NCI-H1436 (cell line): ENCODE data around the gene CD300LG.
"Not testable (repeated sequence)": the region's sequence is repeated elsewhere in the genome, so short reads cannot be mapped to it uniquely, and the experiment has no call there.

Source experiments
- DNase-seq: peaks from one replicate; lab custom pipeline; 2025; lab: John Stamatoyannopoulos, UW

Gene CD300LG, protein sequence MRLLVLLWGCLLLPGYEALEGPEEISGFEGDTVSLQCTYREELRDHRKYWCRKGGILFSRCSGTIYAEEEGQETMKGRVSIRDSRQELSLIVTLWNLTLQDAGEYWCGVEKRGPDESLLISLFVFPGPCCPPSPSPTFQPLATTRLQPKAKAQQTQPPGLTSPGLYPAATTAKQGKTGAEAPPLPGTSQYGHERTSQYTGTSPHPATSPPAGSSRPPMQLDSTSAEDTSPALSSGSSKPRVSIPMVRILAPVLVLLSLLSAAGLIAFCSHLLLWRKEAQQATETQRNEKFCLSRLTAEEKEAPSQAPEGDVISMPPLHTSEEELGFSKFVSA

DNA sequence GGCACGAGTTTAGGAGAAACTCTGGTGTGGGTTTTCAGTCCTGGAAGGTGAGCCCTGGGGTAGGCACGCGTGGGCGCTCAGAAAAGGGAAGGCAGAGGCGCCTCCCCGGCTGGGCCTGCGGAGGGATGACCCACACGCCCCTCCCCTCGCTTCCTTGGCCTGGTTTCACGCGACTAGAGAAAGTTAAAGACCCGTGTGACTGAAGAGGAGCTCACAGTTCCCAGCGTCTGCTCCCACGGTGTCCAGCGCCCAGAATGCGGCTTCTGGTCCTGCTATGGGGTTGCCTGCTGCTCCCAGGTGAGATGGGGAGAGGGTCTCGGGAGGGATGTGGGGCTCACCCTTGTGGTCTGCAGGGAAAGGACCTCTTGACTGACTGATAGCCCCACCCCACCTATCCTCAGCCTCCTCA, at the start of gene CD300LG:
TSS of gene CD300LG (plus strand) at position 214 of the 409 bp plus-strand sequence. CDS start at position 255, 41 bp downstream.
- no peak for DNase-seq

DNA sequence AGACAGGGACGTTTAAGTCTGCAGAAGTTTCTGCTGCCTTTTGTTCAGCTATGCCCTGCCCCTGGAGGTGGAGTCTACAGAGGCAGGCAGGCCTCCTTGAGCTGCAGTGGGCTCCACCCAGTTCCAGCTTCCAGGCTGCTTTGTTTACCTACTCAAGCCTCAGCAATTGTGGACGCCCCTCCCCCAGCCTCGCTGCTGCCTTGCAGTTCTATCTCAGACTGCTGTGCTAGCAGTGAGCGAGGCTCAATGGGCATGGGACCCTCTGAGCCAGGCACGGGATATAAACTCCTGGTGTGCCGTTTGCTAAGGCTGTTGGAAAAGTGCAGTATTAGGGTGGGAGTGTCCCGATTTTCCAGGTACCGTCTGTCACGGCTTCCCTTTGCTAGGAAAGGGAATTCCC, 49.0 kb upstream of the CD300LG start:
- DNase-seq, result not testable (repeated sequence)

DNA sequence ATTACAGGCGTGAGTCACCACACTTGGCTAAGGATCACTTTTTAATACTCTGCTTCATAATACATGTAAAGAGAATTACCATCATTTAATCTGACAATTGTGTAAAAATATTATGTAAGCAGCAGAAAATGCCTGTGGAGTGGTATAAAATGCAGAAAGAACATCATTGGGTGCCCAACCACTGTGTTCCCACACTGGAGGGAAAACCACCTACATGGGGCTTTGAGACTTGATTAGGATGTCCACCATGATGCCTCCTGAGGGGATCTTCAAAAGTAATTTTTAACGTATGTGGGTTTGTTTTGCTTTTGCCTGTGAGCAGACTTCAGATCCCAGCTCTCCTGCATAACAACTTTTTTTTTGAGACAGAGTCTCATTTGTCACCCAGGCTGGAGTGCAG, 47.9 kb upstream of the CD300LG start:
- no peak for DNase-seq

DNA sequence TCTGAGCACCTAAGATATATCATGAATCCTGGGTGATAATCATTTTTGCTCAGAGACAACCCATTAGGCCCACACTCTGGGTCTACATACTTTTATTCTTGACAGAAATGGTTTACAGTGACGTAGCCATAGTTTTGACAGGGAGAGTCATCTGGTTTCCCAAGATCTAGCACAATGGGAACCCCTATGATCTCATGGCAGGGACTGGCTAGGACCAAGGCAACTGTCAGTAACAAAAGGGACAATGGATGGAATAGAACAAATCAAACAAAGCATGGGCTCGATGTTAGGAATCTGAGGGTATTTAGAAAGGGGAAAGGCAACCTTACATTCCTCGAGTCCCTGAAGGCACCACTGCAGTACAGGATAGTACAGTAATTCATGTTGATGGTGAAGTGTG, 46.2 kb upstream of the CD300LG start:
- no peak for DNase-seq

DNA sequence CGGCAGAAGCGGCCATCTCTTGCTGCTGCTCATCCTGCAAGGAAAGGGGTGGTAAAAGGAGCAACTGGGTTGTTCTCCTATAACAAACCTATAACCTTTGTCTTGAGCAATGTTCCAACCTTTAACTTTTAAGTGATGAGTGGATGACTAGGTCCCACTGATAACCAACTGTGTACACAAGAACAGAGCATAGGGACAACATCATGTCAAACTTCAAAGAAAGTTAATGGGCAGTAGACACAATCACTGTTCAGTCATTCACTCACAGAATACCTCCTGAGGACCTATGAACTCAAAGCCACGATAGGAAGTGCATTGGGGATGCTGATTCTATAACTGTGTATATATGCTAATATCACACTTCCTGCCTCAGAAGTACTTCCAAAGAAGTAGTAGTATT, 45.1 kb upstream of the CD300LG start:
- DNase-seq, result no peak

DNA sequence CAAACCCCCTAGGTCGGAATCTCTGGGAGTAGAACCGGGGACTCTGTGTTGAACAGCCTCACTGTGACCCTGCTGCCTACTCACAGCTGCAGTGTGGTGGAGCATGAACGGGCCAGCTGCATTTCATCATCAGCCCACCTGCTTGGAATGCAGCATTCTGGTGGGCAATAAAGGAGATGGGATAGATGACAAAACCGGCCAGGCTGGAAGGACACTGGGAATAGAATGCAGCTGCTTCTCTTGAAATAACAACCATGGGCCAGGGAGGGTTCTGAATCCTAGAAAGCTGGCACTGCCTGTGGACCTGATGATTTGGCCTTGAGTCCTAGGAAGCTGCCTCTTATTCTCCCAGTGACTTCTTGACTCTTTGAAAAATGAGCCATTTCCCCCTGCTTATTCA, 43.2 kb upstream of the CD300LG start:
- DNase-seq, result no peak

DNA sequence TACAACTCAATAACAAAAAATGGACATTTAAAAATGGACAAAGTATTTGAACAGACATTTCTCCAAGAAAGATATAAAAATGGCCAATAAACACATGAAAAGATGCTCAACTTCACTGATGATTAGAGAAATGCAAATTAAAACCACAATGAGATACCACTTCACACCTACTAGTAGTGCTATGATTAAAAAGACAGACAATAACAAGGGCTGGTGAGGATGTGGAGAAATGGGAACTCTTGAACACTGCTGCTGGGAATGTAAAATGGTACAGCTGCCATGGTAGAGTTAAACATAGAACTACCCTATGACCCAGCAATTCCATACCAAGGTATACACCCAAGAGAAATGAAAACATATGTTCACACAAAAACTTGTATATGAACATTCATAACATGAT, 41.9 kb upstream of the CD300LG start:
- no peak for DNase-seq

DNA sequence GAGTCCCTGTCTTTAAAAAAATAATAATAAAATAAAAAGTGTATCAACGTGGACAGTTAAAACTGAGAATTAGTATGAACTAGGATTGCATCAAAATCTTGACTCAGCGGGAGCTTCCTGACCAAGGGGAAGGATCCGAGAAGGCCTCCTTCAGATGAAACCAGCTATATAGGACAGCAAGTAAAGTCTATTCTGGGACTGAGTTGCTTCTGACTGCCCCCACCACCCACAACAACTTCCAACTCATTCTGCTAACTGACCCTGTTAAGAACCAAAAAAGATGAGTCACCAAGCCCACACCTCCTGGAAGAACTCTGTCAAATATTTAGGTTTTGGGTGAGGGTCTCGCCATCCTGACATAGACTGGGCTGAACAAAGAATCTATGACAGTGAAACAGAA, 38.9 kb upstream of the CD300LG start:
- no peak for DNase-seq

DNA sequence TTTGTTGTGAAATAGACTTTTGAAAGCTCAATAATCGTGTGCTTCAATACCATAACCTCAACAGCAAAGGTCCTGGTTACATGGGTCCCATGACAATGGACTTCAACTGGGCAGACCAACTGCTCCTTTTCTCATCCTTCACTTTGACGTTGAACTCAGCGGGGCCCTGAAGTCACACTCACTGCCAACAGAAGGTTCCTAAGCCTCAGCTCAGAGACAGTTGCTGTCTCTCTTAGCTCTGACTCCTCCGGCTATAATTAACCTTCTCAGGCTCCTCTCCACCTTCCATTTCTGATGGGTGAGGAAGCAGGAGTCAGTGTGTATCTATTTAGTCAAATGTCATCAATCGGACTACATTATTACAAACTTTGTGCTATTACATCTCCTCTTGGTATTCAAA, 37.9 kb upstream of the CD300LG start:
- DNase-seq, result no peak

DNA sequence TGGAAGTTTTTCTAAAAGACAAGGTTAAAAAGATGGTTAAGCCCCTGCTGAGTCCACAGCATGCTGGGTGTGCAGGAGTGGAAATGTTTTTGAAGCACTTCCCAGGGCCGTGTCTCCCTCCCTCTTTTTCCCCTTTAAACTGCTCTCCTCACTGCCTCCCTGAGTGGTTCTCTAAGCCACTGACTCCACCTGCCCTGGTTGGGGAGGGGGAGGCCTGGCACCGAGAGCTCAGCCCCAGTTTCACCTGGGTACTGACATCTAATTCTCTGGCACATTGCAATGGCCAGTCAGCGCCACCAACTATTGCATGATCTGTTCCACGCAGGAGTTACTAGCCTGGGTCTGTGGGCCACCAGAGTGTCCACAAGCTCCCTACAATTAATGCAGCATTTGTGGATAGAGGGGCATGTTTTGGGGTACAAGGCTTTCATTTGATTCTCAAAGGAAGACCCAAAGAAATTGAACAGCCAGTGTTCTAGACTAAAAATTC, 36.7 kb upstream of the CD300LG start:
- no peak for DNase-seq

DNA sequence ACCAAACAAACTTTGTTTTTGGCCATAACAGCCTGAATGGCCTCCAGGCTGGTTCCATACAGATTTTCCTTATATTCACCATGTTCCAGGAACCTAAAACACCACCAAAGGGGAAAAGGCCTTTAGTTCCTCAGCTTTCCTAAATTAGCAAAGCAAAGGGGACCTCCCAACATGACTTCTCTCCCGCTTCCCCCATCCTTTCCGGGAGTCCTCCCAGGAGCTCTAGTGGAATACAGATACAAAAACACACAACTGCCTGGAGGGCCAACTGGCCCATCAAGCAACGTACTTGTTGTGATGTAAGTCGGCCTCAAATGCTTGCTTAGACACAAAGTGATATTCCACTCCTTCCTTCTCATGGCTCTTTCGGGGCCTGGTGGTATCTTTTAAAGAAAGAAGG, 36.2 kb upstream of the CD300LG start:
- no peak for DNase-seq

DNA sequence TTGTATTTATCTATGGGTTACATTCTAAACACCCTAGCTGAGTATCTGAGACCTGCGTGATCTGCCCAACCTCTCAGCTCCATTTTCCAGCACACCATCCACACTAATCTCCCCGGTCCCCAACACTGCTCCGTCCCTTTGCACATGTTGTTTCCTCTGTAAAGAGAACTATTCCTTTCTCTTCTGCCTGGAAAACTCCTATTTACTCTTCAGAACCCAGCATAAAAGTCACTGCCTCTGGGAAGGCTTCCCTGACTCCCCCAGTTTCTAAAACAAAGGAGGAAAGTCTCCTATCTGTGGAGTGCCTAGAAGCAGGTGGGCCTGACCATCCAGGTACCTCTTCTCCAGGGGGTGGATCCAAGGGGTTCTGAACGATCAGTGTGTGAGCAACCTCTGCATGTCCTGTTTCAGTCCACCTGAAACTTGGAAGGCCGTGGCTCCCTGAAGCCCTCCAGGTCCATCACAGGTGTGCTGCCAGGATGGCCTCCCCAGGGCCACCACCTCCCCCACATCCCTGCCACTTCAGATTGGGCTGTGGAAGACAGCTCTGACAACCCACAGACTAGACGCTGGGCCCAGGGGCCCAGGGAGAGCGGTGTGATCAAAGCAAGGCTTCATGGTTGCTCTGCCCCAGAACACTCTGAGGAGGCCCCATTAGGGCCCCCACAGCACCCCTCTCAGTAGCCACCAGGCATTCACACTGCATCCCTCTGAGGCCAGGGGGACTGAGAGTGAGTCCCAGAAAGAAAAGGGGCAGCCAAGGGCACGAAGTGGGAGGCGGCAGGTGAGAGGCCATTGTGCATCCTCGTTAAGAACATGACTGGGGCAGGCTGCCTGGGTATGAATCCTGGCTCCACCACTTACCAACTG, 34.3 kb upstream of the CD300LG start:
- no peak for DNase-seq

DNA sequence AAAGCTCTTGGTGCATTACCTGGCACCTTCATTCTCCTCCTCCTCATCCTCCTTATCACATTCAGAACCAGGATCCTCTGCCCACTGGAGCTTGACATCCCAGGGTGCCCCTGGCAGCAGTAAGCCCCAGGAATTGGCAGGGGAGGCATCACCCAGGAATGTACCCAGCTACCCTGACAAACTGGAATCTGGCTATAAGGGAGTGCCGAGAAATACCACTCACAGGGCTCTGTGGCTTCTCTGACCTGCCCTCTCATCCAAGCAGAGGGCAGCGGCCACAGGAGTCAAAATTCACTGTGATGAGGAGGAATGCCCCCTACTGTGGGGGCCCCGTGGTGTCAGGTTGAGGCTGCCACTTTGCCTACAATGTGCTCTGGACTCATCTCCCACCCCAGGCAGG, 33.6 kb upstream of the CD300LG start:
- DNase-seq, result no peak

DNA sequence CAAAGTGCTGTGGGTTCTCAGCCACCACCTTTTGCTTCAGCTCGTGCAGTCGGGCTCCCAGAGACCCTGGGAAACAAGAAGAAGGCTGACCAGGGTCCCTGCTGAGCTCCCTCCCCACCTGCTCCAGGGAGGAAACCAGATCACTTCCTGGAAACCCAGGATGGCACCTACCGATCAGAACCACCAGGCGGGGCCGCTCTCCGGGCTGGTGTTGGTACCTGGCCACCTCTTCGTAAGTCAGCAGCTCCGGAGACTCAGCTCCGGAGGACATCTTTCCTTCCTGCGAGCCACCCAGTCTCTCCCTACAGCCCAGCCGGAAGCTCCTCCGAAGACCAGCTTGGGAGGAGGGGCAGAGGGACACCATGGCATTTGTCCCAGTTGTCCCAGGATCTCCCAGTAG, 33.0 kb upstream of the CD300LG start:
- no peak for DNase-seq

DNA sequence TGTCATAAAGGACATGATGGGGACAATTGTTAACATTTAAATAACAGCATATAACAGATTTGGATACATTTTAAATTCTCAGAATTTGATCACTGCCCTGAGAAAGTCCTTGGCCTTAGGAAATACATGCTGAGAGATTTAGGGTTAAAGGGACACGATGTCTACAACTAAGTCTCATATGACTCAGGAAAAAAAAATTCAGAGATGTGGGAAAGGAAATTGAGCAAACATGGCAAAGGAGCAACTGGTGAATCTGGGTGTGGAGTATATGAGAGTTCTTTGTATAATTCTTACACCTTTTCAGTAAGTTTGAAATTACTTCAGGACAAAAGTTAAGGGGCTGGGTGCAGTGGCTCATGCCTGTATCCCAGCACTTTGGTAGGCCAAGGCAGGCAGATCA, 32.3 kb upstream of the CD300LG start:
- no peak for DNase-seq

DNA sequence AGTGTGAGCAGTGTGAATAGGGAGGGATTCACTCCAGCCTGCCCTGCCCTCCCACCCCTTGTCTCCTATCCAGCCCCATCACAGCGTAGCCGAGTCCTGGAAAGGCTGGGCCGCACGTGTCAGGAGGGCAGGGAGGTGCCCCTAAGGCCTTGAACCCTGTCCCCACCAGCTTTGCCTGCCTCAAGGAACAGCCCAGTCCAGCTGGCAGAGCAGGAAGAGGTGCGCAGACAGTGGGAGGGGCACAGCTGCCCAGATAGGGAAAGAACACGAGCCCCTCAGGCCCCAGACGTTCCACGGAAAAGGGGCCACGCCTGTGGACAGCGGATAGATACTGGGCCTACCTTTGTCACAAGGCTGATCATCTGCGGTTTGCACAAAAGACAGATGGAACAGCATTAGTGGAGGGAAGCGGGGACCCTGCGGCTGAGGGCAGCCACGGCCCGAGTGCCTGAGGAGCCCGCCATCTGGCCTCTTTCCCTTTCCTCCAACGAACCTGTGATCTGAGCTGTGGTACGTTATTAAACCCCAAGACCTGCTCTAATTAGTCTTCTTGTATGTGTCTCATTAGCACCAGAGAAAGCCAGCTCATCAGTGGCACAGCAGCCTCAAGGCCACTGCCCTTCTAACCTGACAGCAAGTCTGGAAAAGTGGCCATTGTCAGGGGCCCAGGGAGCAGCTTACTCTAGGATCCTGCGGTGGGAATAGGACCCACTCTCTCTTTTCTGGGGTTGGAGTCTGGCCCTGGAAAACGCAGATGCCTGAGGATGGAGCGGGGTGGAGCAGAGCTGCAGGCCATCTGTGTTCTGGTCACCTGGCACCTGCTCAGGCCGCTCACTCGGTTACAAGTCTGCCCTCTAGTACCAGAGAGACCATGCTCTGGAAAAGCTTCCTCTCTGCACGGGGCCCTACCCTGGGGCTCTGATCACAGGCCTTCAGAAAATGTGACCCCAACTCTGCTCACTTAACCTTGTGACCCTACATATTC, 30.3 kb upstream of the CD300LG start:
- DNase-seq, result no peak

DNA sequence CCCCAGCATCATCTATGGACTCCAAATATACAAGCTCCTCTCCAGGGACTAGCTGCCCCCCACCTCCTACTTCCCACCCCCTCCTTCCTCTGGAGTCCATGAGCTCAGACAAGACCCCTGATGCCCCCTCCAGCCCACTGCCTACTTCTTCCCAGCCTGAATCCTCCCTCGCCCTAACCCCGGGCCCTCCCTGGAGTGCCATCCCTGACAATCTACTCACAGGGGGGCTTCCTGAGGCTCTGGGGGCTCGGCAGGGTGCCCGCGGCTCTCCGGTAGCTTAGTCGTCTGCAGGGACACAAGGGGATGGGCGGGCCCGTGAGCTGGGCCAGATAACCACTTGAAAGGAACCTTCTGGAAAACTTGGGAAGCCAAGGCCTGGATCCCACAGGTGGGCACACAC, 29.1 kb upstream of the CD300LG start:
- DNase-seq, result no peak

DNA sequence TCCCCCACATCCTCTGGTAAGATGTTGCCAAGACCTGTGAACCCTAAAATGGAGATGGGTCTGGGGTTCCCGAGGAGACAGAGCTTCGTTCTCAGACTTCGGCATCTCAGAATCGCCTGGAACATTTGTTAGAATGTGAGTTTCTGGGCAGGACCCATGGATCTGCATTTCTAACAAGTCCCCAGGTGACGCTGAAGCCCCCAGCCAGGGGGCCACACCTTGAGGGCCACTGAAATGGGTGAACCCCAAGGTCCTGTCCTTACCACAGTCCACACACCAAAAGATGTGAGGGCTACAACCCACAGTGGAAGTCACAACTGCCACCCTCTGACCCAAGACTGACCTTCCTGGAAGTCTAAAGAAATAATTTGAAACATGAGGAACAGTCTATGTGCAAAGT, 28.0 kb upstream of the CD300LG start:
- DNase-seq, result no peak

DNA sequence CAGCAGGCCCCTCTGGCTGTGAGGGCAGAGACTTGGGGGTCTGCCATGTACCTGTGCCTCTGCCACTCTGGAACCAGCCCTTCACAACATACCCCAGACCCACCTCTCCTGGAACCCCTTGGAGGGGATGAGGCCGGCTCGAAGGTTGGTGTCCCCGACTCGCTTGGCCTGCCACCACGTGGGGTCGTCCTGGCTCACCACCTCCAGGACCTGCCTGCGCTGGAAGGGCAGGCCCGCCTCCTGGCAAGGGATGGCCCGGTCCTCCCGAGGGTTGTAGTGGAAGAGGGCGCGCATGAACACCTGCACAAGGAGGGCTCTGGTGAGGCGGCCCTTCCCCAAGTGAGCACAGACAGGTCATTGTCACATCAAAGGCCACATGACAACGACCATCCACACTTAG, 26.2 kb upstream of the CD300LG start:
- DNase-seq, result no peak

DNA sequence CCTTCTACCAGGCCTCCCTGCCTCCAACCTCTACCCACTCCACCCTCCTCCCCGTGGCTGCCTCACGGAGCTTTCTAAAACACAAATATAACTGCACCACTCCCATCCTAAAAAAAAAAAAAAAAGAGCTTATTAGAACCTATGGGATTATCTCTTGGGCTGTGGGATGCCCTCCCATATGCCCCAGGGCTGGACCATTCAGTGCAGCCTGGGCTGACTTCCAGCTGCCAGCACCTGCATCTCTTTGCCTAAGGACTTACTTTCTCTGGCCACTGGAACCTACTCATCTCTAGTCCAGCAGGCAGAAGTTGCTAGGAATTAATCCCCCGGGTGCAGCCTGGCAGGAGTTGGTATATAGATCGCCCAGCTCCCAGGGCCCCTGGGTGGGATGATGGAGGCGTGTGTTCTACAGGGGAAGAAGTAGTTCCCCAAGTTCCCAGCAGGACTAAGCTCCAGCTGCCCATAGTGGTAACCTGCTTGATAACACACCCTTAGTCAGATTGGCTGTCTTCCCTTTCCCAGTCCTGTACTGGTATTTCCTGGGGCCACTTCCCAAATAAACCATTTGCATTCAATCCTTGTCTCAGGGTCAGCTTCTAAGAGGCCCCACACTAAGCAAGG, 24.3 kb upstream of the CD300LG start:
- DNase-seq, result no peak

DNA sequence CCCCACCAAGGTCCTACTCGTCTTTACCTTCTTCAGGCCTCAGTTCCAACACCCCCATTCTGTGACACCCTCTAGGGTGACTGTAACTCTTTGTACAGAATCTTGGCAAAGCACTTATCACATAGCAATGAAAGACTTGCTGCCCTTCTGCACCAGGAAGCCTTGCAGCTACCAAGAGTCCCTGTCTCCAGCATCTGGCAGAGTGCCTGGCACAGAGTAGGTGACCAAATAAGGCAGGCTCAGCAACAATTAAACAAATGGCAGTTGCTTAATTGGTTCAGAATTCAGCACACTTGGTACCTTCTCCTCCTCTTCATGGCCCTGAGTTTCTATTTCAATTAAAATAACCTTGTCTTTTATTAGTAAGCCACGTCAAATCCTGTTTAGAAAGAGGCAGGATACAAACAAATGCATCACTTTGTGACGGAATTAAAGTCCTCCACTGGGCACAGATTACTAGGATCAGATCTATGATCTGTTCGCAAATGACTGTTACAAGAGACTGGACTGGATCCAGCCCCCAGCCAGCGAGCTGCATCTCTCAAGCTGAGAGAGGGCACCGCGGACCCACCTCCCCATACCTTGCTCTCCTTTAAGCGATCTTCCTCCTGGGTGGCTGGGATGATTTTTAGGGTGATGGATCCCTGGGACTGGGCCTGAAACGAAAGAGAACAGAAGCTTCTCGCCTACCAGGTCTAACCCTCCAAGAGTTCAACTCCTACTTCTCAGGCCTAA, 23.5 kb upstream of the CD300LG start:
- no peak for DNase-seq
